ENCODE results near the gene CD163. TPM values are rescaled to one million over a fixed set of nuclear protein-coding genes. Genes with fewer than 3 reads are reported as not detected.
"Not testable (repeated sequence)": the region's sequence is repeated elsewhere in the genome, so short reads cannot be mapped to it uniquely, and the experiment has no call there.

The CD163 gene
- total RNA-seq: 20.6 TPM
- long read RNA-seq, full-length matches to known transcripts: 1 of 2 reads
- long read RNA-seq, partial matches to known transcripts: 1 of 2 reads
- long read RNA-seq, other reads (novel, unspliced or antisense): 0 of 2 reads

DNA sequence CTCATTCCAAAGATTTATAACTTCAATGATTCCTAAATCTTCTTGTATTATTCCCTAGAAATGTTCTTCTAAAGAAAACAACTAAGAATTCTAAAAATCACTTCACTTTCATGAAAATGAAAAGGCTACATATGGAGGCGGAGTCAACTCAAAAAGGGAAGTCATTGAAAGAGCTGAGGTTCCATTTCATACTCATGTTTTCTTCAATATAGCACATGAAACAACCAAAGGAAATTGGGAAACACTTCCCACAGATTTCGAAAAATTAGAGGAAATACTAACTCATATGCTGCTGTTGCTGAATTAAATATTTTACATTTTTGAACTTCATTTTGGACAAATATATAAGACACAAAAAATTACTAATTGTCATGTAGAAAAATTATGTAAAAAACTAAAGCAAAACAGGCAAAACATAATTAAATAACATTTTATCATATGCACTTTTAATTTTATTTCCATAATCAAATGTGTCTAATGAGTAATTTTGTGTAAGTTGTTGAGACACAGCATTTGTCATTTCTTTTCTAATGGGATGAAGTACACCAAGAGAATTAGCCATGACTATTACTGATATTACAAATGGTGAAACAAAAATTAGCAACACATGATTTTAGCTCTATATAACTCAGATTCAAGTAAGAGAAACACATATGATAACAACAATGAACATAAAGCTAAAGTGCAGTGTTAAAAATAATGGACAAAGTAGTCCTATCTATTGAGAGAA, at the start of gene CD163:
CD163 (minus strand) TSS at position 92 of the 730 bp plus-strand sequence; CDS start at position 5, 87 bp downstream.
- DNase-seq (ENCODE audit: low spot score): no peak
- intact Hi-C loops (cut with DNase I): no loop called here

DNA sequence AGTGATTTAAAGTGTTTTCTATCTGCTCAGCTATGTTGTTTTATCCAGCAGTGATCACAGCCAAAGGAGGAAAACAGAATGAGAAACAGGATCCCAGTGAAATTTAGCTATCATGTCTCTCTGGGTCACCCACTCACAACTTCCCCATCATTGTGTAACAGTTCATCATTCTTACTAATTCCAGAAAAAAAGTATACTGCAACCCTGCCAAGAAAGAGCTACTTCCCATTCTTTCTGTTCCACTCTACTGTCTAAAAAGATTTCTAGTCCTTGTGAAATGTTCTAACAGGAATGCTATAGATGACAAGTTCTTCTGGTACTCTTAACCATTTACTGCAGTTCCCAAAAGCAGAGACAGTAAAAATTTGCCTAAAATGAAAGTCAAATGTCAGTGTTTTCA, 39.2 kb upstream of the CD163 start:
- intact Hi-C loops (cut with DNase I): no loop called here
- DNase-seq (ENCODE audit: low spot score): no peak

DNA sequence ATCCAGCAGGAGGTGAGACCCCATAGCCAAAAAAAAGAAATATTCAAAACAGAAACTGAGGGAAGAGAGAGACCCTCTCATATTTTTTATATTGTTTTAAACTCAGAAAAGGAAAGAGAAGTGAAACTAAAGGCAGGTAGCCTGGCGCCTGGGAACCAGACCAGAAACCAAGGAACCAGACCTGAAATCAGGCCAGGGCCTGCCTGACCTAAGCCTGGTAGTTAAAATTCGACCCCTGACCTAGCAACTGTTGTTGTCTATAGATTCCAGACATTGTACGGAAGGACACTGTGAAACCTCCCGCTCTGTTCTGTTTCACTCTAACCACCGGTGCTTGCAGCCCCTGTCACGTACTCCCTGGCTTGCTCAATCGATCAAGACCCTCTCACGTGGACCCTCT, 38.5 kb upstream of the CD163 start:
- intact Hi-C loops (cut with DNase I): no loop called here

DNA sequence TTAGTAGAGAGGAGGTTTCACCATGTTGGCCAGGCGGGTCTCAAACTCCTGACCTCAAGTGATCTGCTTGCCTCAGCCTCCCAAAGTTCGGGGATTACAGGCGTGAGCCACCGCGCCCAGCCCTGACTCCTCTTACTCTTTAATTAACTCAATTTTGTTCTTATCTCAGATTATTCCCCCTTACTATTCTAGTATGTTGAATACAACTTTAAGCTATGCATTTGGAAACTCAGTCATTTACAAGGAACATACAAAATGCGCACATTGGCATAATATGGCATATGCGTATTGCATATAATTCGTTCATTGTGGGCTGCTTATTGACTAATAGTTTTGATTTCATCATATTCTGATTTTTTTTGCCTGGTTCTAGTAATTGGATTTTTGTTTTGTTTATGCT, 10.8 kb upstream of the CD163 start:
- intact Hi-C loops (cut with DNase I): no loop called here
- no peak for DNase-seq (ENCODE audit: low spot score)

More for the DNA sequence above, 38.5 kb upstream of the CD163 start:
- no peak for DNase-seq (ENCODE audit: low spot score)

DNA sequence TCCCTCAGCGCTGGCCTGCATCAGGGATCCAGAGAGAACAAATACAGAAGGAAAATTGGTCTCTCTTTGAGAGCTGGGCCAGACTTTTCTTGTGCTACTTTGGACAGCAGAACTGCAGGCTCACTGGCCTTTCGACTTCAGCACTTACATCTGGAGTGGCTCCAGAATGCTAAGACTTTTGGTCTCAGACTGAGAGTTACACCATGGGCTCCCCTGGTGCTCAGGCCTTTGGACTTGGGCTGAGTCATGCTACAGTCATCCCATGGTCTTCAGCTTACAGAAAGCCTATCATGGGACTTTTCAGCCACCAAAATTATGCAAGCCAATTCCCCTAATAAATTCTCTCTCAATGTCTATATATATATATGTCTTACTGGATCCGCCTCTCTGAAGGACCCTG, 9.0 kb upstream of the CD163 start:
- intact Hi-C loops (cut with DNase I): no loop called here
- no peak for DNase-seq (ENCODE audit: low spot score)

DNA sequence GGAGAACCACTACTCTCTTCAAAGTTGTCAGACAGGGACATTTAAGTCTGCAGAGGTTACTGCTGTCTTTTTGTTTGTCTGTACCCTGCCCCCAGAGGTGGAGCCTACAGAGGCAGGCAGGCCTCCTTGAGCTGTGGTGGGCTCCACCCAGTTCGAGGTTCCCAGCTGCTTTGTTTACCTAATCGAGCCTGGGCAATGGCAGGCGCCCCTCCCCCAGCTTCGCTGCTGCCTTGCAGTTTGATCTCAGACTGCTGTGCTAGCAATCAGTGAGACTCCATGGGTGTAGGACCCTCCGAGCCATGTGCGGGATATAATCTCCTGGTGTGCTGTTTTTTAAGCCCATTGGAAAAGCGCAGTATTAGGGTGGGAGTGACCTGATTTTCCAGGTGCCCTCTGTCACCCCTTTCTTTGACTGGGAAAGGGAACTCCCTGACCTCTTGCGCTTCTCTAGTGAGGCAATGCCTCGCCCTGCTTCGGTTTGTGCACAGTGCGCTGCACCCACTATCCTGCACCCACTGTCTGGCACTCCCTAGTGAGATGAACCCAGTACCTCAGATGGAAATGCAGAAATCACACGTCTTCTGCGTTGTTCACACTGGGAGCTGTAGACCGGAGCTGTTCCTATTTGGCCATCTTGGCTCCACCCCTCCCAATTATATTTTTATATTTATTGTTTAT, 6.4 kb upstream of the CD163 start:
- DNase-seq (ENCODE audit: low spot score); intact Hi-C loops (cut with DNase I): not testable (repeated sequence)

DNA sequence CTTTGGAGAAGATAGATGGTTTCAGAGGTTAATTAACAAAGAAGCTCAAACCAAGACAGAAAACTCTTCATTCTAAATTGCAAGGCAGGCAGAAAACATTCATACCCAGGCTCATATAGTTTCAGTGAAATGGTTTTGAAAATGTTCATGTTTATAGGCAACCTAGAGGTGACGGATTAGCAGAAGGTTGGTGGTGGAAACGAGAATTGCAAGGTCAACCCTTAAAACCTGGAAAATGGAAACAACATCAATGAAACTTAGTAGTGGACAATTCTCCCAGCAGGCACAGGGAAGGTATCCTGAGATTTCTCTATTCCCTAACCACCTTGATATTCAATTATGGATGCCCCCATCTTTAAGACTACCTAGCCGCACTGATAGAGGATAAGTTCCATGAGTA, 965 bp downstream of the CD163 start:
- intact Hi-C loops (cut with DNase I): no loop called here
- no peak for DNase-seq (ENCODE audit: low spot score)

DNA sequence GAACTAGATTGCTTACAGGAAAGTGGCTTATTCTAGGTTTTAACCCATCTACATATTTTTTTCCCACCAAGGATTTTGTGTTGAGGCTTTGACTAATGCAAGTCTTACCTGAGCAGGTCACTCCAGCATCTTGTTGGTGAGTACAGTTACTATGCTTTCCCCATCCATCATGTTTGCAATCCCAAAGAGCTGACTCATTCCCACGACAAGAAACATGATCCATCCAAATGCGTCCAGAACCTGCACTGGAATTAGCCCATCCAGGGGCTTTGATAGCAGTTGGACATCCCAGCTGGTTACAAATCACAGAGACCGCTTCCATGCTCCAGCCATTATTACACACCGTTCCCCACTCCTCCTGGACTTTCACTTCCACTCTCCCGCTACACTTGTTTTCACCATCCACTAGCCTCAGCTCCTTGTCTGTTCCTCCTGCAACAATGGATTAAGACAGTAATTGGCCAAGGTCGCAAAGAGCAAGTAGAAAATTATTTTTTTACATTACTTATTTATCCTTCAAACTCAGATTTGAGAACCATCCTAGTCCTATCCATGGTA, 2.5 kb downstream of the CD163 start:
- intact Hi-C loops (cut with DNase I): no loop called here

DNA sequence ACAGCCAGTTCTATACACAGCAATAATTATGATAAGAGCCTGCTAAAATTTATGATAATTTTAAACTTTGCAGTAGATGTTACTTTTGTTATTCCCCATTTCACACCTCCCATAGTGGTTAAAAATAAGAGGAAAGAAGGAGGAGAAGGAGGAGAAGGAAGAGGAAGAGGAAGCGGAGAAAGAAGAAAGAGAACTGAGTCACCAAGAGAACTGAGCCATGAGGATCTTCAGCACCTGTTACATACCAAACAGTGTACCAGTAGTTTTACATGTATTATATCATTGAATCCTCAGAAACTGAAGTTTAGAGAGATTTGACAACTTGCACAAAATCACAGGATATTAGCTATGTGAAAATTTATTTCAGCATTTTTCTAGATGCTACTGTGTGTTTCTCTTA, 3.9 kb downstream of the CD163 start:
- DNase-seq (ENCODE audit: low spot score): no peak
- intact Hi-C loops (cut with DNase I): no loop called here

More for the DNA sequence above, 2.5 kb downstream of the CD163 start:
- DNase-seq (ENCODE audit: low spot score): no peak

DNA sequence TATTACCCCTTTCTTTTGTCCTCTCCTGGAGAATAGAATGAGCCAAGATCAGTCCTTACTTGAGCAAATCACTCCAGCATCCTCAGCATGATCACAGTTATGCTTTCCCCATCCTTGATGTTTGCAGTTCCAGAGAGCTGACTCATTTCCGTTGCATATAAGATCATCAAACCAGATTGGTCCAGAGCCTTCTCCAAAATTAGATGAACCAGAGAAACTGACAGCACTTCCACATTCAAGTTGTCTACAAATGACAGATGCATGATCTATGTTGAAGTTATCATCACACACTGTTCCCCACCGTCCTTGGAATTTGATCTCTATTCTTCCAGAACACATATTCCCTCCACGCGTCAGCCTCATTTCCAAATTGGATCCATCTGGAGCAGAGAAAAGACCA, 4.8 kb downstream of the CD163 start:
- DNase-seq (ENCODE audit: low spot score): no peak
- intact Hi-C loops (cut with DNase I): no loop called here

DNA sequence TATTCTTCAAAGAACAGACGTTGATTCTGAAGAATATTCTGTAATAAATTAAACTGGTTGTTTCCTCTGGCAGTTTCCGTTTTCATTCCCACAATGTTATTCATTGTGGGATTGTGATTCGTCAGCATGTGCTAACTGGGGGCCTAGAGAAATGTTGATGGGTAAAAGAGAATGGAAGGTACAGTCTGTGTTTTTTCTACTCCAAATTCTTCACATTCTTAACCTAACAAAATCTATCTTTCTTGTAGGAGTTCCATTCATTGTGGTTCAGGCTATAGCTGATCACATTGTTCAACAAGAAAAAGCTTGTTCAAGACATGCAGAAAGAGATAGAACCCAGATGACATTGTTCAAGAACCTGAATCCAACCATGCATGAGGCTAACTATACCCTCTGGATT, 5.9 kb downstream of the CD163 start:
- intact Hi-C loops (cut with DNase I): no loop called here
- DNase-seq (ENCODE audit: low spot score): no peak

DNA sequence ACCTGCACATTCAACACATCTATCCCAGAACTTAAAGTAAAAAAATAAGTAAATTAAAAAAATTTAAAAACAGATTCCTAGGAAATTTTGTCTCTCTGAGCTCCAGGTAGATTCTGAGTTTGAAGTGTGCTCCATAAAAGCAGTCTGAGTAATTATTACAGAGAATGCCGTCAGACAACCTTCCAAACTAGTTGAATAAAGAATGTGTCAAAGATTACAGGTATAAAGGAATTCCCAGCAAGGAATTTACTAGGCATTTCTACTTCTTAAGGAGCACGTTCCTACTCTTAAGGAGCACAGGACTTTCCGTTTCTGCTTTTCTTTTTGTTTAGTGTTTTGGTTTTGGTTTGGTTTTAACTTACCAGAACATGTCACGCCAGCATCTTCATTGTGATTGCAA, 7.1 kb downstream of the CD163 start:
- intact Hi-C loops (cut with DNase I): no loop called here
- no peak for DNase-seq (ENCODE audit: low spot score)

DNA sequence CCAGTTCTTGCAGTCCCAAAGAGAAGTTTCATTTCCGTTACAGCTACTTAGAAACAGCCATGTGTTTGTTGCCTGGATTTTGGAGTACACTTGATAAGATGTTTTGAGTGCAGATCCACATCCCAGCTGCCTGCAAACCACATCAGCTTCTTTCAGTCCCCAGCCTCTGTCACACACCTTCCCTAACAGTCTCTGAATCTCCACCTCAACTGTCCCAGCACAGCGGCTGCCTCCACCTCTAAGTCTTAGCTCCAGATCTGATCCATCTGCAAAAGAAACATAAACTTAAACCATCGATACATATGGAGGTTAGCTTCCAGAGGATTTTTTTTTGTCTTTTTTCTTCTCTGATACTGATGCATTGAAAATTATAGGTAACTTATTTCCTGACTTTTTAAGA, 8.4 kb downstream of the CD163 start:
- intact Hi-C loops (cut with DNase I): no loop called here
- no peak for DNase-seq (ENCODE audit: low spot score)

DNA sequence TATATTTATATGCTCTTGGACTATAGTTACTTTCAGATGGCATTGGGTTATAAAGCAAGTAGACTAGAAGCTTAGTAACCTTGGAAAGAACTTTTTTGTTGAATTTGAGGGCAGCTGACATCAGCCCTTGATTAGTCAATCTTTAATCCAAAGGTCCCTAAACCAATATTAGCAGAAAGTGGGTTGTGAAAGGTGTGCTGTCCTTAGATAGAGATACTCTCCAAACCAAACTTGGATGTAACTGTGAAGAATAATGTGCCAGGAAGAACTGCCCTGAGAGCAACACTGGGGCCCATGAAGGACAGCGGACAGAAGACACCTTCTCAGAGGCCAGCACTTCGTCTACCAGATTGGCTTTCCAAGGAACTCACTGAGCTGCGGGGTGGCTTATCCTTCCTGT, 10.6 kb downstream of the CD163 start:
- no peak for DNase-seq (ENCODE audit: low spot score)
- intact Hi-C loops (cut with DNase I): no loop called here

DNA sequence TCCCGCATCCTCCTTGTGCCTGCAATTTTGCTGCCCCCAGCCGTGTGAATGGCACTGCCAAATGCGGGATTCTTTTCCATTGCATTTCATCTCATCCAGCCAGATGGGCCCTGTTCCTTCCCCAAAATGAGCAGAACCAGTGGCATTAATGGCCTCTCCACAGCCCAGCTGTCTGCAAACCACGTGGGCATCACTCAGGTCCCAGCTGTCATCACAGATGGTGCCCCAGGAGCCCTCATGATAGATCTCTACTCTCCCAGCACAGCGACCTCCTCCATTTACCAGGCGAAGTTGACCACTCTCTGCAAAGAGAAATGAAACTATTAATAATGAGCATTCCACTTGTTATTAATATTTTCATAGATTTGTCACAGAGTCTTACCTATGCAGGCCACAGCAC, 17.1 kb downstream of the CD163 start:
- DNase-seq (ENCODE audit: low spot score): no peak
- intact Hi-C loops (cut with DNase I): no loop called here

DNA sequence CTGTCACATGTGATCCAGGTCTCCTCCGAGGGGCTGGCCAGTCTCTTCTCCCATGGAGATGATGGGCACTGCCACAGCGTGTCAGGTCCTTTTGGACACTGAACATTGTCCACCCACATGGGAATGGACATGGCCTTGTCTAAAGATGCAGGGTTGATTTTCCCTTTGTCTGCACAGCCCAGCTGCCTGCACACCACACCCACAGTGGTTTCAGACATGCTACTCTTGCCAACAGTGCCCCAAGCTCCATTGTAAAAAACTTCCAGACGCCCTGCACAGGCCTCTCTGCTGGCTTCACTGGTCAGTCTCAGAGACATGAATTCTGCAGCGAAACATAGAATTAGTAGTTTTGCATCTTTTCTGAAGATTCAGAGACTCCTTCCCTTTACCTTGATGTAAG, 18.5 kb downstream of the CD163 start:
- intact Hi-C loops (cut with DNase I): no loop called here

DNA sequence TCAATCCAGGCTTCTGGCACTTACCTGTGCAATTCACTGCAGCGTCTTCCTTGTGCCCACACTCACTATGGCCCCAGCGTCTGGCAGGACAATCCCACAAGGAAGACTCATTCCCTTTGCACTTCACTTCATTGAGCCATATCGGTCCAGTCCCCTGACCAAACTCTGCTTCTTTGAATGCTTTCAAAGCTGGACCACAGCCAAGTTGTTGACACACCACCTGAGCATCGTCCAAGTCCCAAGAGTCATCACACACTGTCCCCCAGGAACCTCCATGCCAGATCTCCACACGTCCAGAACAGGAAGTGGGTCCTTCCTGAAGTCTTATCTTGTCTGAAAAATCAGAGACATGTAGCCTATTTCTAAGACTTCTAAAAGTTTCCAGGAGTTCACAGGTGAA, 20.2 kb downstream of the CD163 start:
- no peak for DNase-seq (ENCODE audit: low spot score)
- intact Hi-C loops (cut with DNase I): no loop called here

More for the DNA sequence above, 18.5 kb downstream of the CD163 start:
- no peak for DNase-seq (ENCODE audit: low spot score)

DNA sequence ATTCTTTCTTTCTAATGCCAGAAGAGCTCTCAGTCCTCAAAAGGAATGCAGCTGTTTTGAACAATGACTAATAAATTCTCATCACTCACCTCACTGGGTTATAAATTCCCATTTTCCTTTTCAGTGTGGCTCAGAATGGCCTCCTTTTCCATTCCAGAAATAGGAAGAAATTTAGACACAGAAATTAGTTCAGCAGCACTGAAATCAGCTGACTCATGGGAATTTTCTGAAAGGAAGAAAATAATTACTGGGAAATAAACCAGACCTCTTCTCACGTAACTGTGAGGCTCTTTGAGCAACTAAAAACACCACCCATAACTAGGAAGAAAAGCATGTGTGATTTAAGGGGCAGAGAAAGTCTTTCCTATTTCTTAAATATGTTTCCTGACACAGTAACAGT, 23.8 kb downstream of the CD163 start:
- intact Hi-C loops (cut with DNase I): no loop called here
- DNase-seq (ENCODE audit: low spot score): no peak

DNA sequence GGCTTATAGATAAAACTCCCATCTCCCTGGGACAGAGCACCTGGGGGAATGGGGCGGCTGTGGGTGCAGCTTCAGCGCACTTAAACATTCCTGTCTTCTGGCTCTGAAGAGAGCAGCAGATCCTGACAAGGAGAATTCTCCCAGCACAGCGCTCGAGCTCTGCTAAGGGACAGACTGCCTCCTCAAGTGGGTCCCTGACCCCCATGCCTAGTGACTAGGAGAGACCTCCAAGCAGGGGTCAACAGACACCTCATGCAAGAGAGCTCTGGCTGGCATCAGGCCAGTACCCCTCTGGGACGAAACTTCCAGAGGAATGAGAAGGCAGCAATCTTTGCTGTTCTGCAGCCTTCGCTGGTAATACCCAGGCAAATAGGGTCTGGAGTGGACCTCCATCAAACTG, 31.5 kb downstream of the CD163 start:
- intact Hi-C loops (cut with DNase I): no loop called here
- DNase-seq (ENCODE audit: low spot score): no peak

DNA sequence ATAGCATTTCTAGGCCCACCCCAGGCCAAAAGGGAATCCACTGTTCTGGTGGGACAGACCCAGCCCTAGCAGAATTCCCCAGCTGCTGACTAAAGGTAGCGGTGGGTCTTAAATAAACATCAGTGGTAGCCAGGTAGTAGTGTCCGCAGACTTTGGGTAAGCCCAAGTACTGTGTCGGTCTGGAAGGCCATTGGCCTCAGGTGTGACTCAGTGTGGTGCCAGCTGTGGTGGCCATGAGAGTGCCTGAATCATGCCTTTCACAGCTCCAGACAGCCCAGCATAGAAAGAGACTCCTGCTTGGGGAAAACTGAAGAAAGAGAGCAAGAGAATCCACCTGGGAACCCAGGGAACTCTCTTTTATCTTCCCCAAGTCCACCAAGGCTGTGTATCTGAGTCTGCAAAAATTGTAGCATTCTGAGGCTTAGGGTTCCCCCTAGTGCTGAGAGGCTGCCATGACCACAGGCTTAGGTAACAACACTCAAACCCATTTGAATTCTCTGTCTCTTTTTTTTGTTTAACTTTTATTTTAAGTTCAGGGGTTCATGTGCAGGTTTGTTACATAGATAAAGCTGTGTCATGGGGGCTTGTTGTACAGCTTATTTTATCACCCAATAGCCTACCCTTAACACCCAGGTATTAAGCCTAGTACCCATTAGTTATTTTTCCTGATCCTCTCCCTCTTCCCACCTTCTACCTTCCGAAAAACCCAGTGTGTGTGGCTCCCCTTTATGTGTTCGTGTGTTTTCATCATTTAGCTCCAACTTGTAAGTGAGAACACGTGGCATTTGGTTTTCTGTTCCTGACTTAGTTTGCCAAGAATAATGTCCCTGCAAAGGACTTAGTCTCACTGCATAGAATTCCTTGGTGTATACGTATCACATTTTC, 43.0 kb downstream of the CD163 start:
- DNase-seq (ENCODE audit: low spot score): no peak
- intact Hi-C loops (cut with DNase I): loop anchor here (2.0 kb wide), 1 partner anchor 240 kb away; no protein-coding TSS in a partner anchor

All from cardiac septum (tissue), 1 donor.